ENCODE measurements around the gene SUPT5H. TPM values are rescaled to one million over a fixed set of nuclear protein-coding genes. Genes with fewer than 3 reads are reported as not detected.

SUPT5H gene
- total and polyA plus RNA-seq, 10 of the 15 experiments (the other 5 are each of a cell fraction or from before 2014, with no cell fraction given): 27.2 to 194 (median 83.6) TPM

DNA sequence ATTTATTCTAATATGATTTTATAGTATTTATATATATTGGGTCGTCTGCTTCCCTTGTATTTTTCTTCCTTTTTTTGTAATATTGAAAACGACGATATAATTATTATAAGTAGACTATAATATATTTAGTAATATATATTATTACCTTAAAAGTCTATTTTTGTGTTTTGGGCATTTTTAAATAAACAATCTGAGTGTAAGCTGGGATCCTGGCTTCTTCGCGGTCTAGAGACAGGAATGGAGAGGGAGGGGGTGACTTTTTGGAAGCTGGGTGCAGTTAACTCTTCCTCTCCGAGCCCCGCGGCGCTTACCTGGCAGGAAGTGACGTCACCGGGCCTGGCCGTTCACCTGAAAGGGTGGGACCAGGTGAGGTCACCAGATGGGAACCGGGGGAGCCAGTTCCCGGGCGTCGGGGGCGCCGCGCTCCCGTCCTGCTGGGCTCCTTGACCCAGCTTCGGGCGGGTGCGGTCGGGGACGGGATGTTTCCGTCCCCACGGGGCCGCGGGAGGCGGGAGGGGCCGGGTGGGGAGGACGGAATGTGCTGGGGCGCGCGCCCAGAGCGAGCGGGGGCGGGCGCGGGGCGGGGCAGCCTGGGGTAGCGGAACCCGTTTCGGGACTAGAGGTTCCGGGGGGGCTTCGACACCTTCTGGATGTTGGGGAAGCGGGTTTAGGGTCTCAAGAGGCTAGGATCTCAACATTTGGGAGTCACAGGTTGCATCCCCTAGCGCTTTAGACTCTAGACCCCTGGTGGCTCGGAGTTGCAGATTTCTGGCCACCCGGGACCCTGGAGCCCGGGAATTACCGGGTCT, 36.0 kb upstream of the SUPT5H start (continued):
- TF ChIP-seq STAT3 (IDR thresholded peaks at IDR 0.05; ENCODE audit: low read depth, low read length): 0 out of 2 replicates have a peak, but pooled peaks have one; percentile 13
- peak; percentile 97 for TF ChIP-seq POLR2AphosphoS2 (IDR thresholded peaks at IDR 0.05; ENCODE audit: low read depth, low read length)
- TF ChIP-seq SMARCA5 (IDR thresholded peaks at IDR 0.05): peak; percentile 89; the same call in 1 of the 2 replicates
- TF ChIP-seq EED (IDR thresholded peaks at IDR 0.05; ENCODE audit: low read depth): 0 out of 2 replicates have a peak, but pooled peaks have one; percentile 12
- TF ChIP-seq MEF2A (IDR thresholded peaks at IDR 0.05; ENCODE audit: insufficient read depth, low read depth, low read length): no peak
- no peak for TF ChIP-seq SREBF1 (IDR thresholded peaks at IDR 0.05; ENCODE audit: low read length)
- TF ChIP-seq ATF7 (IDR thresholded peaks at IDR 0.05; ENCODE audit: low read depth): peak; percentile 99
- TF ChIP-seq NFYA (IDR thresholded peaks at IDR 0.05; ENCODE audit: borderline replicate concordance, low read depth, low read length): no peak
- TF ChIP-seq TCF12 (IDR thresholded peaks at IDR 0.05; ENCODE audit: low read depth, low read length): no peak
- TF ChIP-seq RCOR1 (conservative IDR thresholded peaks at IDR 0.05; ENCODE audit: low read depth, low read length): 0 out of 2 replicates have a peak, but pooled peaks have one; percentile 55
- no peak for TF ChIP-seq CBX3 (IDR thresholded peaks at IDR 0.05; ENCODE audit: borderline replicate concordance, low read depth)
- TF ChIP-seq REST (IDR thresholded peaks at IDR 0.05; ENCODE audit: low read depth, low read length): no peak
- no peak for TF ChIP-seq ZNF384 (IDR thresholded peaks at IDR 0.05; ENCODE audit: borderline replicate concordance, low read depth, low read length)
- no peak for TF ChIP-seq RAD21 (IDR thresholded peaks at IDR 0.05; ENCODE audit: insufficient read depth, low read depth, low read length)
- no peak for TF ChIP-seq CTCF (IDR thresholded peaks at IDR 0.05 in 2 of 3, conservative IDR thresholded peaks at IDR 0.05 in 1 of 3; ENCODE audit: control insufficient read depth in 2 of 3, extremely low read depth in 1 of 3, insufficient read depth in 1 of 3, low read depth in 3 of 3, low read length in 3 of 3)
- no peak for TF ChIP-seq PML (IDR thresholded peaks at IDR 0.05; ENCODE audit: low read length)
- peak; percentile 97; the same call in 1 of the 2 replicates for TF ChIP-seq IKZF1 (conservative IDR thresholded peaks at IDR 0.05)
- TF ChIP-seq, protein P1, sequence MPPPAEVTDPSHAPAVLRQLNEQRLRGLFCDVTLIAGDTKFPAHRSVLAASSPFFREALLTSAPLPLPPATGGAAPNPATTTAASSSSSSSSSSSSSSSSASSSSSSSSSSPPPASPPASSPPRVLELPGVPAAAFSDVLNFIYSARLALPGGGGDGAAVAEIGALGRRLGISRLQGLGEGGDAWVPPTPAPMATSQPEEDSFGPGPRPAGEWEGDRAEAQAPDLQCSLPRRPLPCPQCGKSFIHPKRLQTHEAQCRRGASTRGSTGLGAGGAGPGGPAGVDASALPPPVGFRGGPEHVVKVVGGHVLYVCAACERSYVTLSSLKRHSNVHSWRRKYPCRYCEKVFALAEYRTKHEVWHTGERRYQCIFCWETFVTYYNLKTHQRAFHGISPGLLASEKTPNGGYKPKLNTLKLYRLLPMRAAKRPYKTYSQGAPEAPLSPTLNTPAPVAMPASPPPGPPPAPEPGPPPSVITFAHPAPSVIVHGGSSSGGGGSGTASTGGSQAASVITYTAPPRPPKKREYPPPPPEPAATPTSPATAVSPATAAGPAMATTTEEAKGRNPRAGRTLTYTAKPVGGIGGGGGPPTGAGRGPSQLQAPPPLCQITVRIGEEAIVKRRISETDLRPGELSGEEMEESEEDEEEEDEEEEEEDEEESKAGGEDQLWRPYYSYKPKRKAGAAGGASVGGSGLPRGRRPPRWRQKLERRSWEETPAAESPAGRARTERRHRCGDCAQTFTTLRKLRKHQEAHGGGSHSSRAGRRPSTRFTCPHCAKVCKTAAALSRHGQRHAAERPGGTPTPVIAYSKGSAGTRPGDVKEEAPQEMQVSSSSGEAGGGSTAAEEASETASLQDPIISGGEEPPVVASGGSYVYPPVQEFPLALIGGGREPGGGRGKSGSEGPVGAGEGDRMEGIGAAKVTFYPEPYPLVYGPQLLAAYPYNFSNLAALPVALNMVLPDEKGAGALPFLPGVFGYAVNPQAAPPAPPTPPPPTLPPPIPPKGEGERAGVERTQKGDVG (CRISPR knock-in tag; IDR thresholded peaks at IDR 0.05): peak; percentile 86; the same call in 1 of the 2 replicates
- no peak for TF ChIP-seq SUZ12 (IDR thresholded peaks at IDR 0.05; ENCODE audit: unreplicated experiment)
- TF ChIP-seq NFIC (IDR thresholded peaks at IDR 0.05; ENCODE audit: low read depth, low read length): no peak
- TF ChIP-seq JUNB (IDR thresholded peaks at IDR 0.05): no peak
- no peak for TF ChIP-seq NR2F1 (conservative IDR thresholded peaks at IDR 0.05)
- no peak for TF ChIP-seq YY1 (IDR thresholded peaks at IDR 0.05; ENCODE audit: low read depth, low read length)

Data from GM12878 (cell line).